GM12878 (cell line): Measurements from ENCODE around the gene TTC29. TPM values are rescaled to one million over a fixed set of nuclear protein-coding genes. Genes with fewer than 3 reads are reported as not detected.

Source experiments
- ATAC-seq: fragments of 200-7000 bp; cut with Tn5 transposase; 3 replicates; pipeline ENCODE4 v1.9.1; 2020; ENCODE audit warnings: mild to moderate bottlenecking, moderate library complexity
- BruUV-seq: library from RNA; stranded (reverse); fragments of 400-500 nt; replicated peaks from 2 replicates; lab custom pipeline; 2021; lab: Mats Ljungman, UMichigan
- CTCF ChIA-PET: fragments of 300-600 bp; sonication (Branson Sonifier 250); formaldehyde crosslinking; extraction: SDS; loops from one replicate; lab custom pipeline; 2021; ENCODE audit warnings: inconsistent platforms; lab: Yijun Ruan, JAX
- POLR2A ChIA-PET: fragments of 350-600 bp; formaldehyde crosslinking; extraction: SDS; loops from one replicate; lab custom pipeline; 2021; ENCODE audit warnings: inconsistent platforms; lab: Charles Lee
- RAD21 ChIA-PET: fragments of 300-600 bp; sonication (Branson Sonifier 250); formaldehyde crosslinking; loops from one replicate; lab custom pipeline; 2023; ENCODE audit warnings: antibody characterized with exemption; ENCODE audit not compliant: unreplicated experiment; lab: Charles Lee
- SMC1A ChIA-PET: fragments of 300-600 bp; sonication (Branson Sonifier 250); formaldehyde crosslinking; loops from one replicate; lab custom pipeline; 2023; ENCODE audit not compliant: unreplicated experiment, uncharacterized antibody; lab: Charles Lee
- DNase-seq: peaks from one replicate; pipeline ENCODE4 v3.0.0-alpha.2; 2011; ENCODE audit warnings: low read depth, low spot score
- FAIRE-seq: peaks from 3 replicates; lab custom pipeline; 2011; peaks lifted over from hg19 to GRCh38; lab: Jason Lieb, UNC
- H2AFZ ChIP-seq: 2 replicates; pipeline ENCODE4 v1.6.0; 2011; ENCODE audit warnings: low read depth, low read length, control low read depth; ENCODE audit not compliant: control insufficient read depth
- H3K27ac ChIP-seq: 2 replicates; pipeline ENCODE4 v1.5.1; 2011; ENCODE audit warnings: control low read depth; ENCODE audit not compliant: control insufficient read depth, insufficient read depth
- H3K27me3 ChIP-seq, 2 experiments: replicated peaks in 1 of 2; 2 replicates each; pipeline versions ENCODE4 v1.6.0 to v1.6.1; 2011; ENCODE audit warnings: low read length in 1 of 2; ENCODE audit not compliant: control insufficient read depth in 2 of 2, insufficient read depth in 2 of 2
- H3K36me3 ChIP-seq, 2 experiments: 2 replicates each; pipeline ENCODE4 v1.5.1; 2011; ENCODE audit warnings: low read length in 1 of 2; ENCODE audit not compliant: control insufficient read depth in 2 of 2, insufficient read depth in 2 of 2
- H3K4me1 ChIP-seq: 2 replicates; pipeline ENCODE4 v1.6.1; 2011; ENCODE audit warnings: mild to moderate bottlenecking, low read length, moderate library complexity, mixed read lengths; ENCODE audit not compliant: control insufficient read depth, insufficient read depth
- H3K4me2 ChIP-seq: 2 replicates; pipeline ENCODE4 v1.6.0; 2011; ENCODE audit warnings: control low read depth; ENCODE audit not compliant: control insufficient read depth, insufficient read depth
- H3K4me3 ChIP-seq: fragments of 200-600 bp; sonication (generic); 2 replicates; pipeline ENCODE4 v1.5.1; 2016
- H3K79me2 ChIP-seq: 2 replicates; pipeline ENCODE4 v1.6.0; 2011; ENCODE audit warnings: low read length; ENCODE audit not compliant: control insufficient read depth, insufficient read depth
- H3K9ac ChIP-seq: 2 replicates; pipeline ENCODE4 v1.8.0; 2011; ENCODE audit warnings: low read length, control low read depth, mixed read lengths; ENCODE audit not compliant: control insufficient read depth, insufficient read depth
- H3K9me3 ChIP-seq: replicated peaks from 3 replicates; pipeline ENCODE4 v1.5.1; 2011; ENCODE audit warnings: mild to moderate bottlenecking, low read length; ENCODE audit not compliant: control insufficient read depth, insufficient read depth
- H4K20me1 ChIP-seq: 2 replicates; pipeline ENCODE4 v1.6.0; 2011; ENCODE audit not compliant: control insufficient read depth, insufficient read depth
- BCL11A ChIP-seq: IDR thresholded peaks from 2 replicates; pipeline ENCODE4 v1.6.1; 2011; ENCODE audit warnings: low read depth, low read length
- DPF2 ChIP-seq: fragments of 450-650 bp; IDR thresholded peaks from 2 replicates; pipeline ENCODE4 v1.6.1; 2017; ENCODE audit warnings: mild to moderate bottlenecking
- FOXK2 ChIP-seq: fragments of 450-650 bp; IDR thresholded peaks from 2 replicates; pipeline ENCODE4 v1.6.1; 2017; ENCODE audit warnings: mild to moderate bottlenecking, moderate library complexity
- HCFC1 ChIP-seq: fragments of 150-350 bp; IDR thresholded peaks from 2 replicates; pipeline ENCODE4 v1.6.1; 2014; ENCODE audit warnings: low read length
- HDGF ChIP-seq: fragments of 450-650 bp; IDR thresholded peaks from 2 replicates; pipeline ENCODE4 v1.6.1; 2016; ENCODE audit warnings: antibody characterized with exemption
- IKZF2 ChIP-seq, 2 experiments: fragments of 450-650 bp; IDR thresholded peaks; 2 replicates each; pipeline ENCODE4 v1.6.1; 2017; ENCODE audit warnings: mild to moderate bottlenecking in 2 of 2, moderate library complexity in 2 of 2
- KLF5 ChIP-seq: fragments of 450-650 bp; IDR thresholded peaks from 2 replicates; pipeline ENCODE4 v1.6.1; 2014; ENCODE audit warnings: mild to moderate bottlenecking; ENCODE audit not compliant: partially characterized antibody
- LARP7 ChIP-seq: fragments of 450-650 bp; IDR thresholded peaks from 2 replicates; pipeline ENCODE4 v1.6.1; 2017; ENCODE audit warnings: mild to moderate bottlenecking
- MEF2B ChIP-seq: fragments of 450-650 bp; IDR thresholded peaks from 2 replicates; pipeline ENCODE4 v1.6.1; 2018; ENCODE audit warnings: mild to moderate bottlenecking, moderate library complexity; ENCODE audit not compliant: partially characterized antibody, poor library complexity, severe bottlenecking
- NRF1 ChIP-seq: conservative IDR thresholded peaks from 2 replicates; pipeline ENCODE4 v1.6.1; 2011; ENCODE audit warnings: mild to moderate bottlenecking, low read depth, low read length, improper control_type of control experiment
- RUNX3 ChIP-seq: IDR thresholded peaks from 2 replicates; pipeline ENCODE4 v1.6.1; 2012; ENCODE audit warnings: low read length, inconsistent platforms
- SUZ12 ChIP-seq: fragments of 200-600 bp; sonication (generic); IDR thresholded peaks from one replicate; pipeline ENCODE4 v1.6.1; 2018; ENCODE audit warnings: antibody characterized with exemption, mild to moderate bottlenecking; ENCODE audit not compliant: unreplicated experiment
- TCF12 ChIP-seq: IDR thresholded peaks from 2 replicates; pipeline ENCODE4 v1.6.1; 2011; ENCODE audit warnings: low read depth, mild to moderate bottlenecking, low read length
- ZZZ3 ChIP-seq: IDR thresholded peaks from 2 replicates; pipeline ENCODE4 v1.6.1; 2011; ENCODE audit warnings: low read depth; ENCODE audit not compliant: control insufficient read depth, insufficient read length
- WGBS: methylation state at CpG from one replicate; pipeline ENCODE4 v1.1.6; 2016; ENCODE audit warnings: low lambda C conversion rate; ENCODE audit not compliant: insufficient replicate concordance, insufficient coverage; ENCODE audit errors: missing lambda C conversion rate; 5-methylcytosine and 5-hydroxymethylcytosine counted together
- in situ Hi-C: fragments of 300-500 bp; cut with MboI; formaldehyde crosslinking; loops from 9 replicates; pipeline ENCODE4 v1.14.3; 2018; ENCODE audit warnings: mixed read lengths
- intact Hi-C: fragments of 100-400 bp; cut with micrococcal nuclease; formaldehyde crosslinking; loops from one replicate; pipeline ENCODE4 v1.14.2; 2022; ENCODE audit not compliant: unreplicated experiment
- polyA plus RNA-seq, 11 experiments: library from polyadenylated mRNA; depleted of rRNA in 4 of 11; unstranded in 6 of 11; stranded (reverse) in 5 of 11; fragments of >200 nt; fragmentation: Nextera tagmentation in 4 of 11; fragmentation: Illumina TruSeq in 1 of 11; extraction: Ambion mirVana in 4 of 11; extraction: Trizol in 1 of 11; gene quantifications; 1 replicate in 1 of 11; 2 replicates in 10 of 11; pipeline versions ENCODE4 v1.2.1 to v1.2.3, GENCODE V29; 2011 to 2016; ENCODE audit warnings: inconsistent platforms in 2 of 11, missing spikeins in 2 of 11, low read depth in 1 of 11
- total RNA-seq, 4 experiments: library from RNA; depleted of rRNA in 3 of 4; stranded (reverse); fragments of >200 nt in 3 of 4; fragmentation: Illumina TruSeq in 1 of 4; extraction: Trizol in 1 of 4; gene quantifications; 2 replicates each; pipeline versions ENCODE4 v1.2.1 to v1.2.3, GENCODE V29; 2013 to 2021
- TF ChIP-seq, protein P1 (sequence below): fragments of 450-650 bp; IDR thresholded peaks from 2 replicates; pipeline ENCODE4 v1.6.1; 2017; ENCODE audit warnings: mild to moderate bottlenecking, moderate library complexity

Gene TTC29
- total and polyA plus RNA-seq, 10 of the 15 experiments (the other 5 are each of a cell fraction or from before 2014, with no cell fraction given) = not detected

DNA sequence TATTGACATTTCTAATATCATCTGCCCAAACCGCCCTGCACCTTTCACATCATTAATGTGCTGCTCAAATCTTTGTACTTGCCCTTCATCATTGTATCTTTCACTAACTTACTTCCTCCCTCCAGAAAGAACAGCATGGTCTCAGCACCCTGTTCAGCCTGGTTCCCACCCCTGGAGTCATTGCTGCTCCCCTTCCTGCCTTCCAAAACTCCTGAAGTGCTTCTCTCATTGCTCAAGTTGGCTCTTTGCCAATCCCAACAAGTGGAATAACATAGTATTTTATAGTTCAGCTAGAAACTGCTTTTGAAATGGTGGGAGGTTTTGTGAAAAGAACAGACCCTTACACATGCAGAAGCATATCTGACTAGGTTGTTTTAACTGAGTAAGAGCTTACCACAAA lies 14.0 kb upstream of the TTC29 start:
- no peak overlapping the region for H3K4me3 ChIP-seq
- ATAC-seq (no peak), FAIRE-seq (no peak), DNase-seq (no peak)
- no peak overlapping the region for H2AFZ ChIP-seq
- no peak overlapping the region for H3K4me2 ChIP-seq
- intact Hi-C loops (no loop called here), in situ Hi-C loops (no loop called here)
- H3K79me2 ChIP-seq = no peaks in the 10 kb centered on the region
- no peak overlapping the region for H3K27ac ChIP-seq
- H3K27me3 ChIP-seq = no peaks in the 10 kb centered on the region
- TF ChIP-seq MEF2B = no peak
- no peak for TF ChIP-seq IKZF2 (IDR thresholded peaks at IDR 0.05)
- ChIA-PET CTCF (no interaction called here), POLR2A (no interaction called here), RAD21 (interaction anchor here (1.0 kb wide), 1 partner anchor 137 kb away, joined by 3 read pairs; no protein-coding TSS in a partner anchor), SMC1A (no interaction called here)
- BruUV-seq = no TSS peak
- WGBS = 50% methylated on average over 1 of the region's 1 CpG
- no peak overlapping the region for H3K9ac ChIP-seq
- H3K36me3 ChIP-seq = no peaks in the 10 kb centered on the region
- no peaks in the 10 kb centered on the region for H3K4me1 ChIP-seq
- no peaks in the 10 kb centered on the region for H3K9me3 ChIP-seq
- H4K20me1 ChIP-seq = no peaks in the 10 kb centered on the region

DNA sequence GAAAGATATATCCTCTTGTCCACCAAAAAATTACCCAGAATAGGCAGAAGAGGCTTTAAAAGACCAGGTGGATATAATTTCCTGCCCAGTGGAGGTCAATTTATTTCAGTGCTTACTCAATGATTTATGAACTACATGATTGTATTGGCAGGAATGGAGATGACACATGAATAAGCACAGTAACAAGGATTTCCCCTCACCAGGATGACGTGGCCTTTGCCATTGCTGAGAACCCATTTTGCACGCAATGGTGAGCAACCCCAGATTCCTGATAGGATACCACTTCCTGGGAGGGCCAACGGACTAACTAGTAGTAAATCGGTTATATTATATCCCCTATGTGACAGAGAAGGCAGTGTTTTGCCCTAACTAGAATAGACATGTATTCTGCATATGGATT lies 11.6 kb upstream of the TTC29 start:
- SMC1A ChIA-PET = no interaction called here
- in situ Hi-C loops = no loop called here
- no peak for DNase-seq
- no peaks in the 10 kb centered on the region for H3K4me1 ChIP-seq
- H3K9me3 ChIP-seq = no peaks in the 10 kb centered on the region
- H4K20me1 ChIP-seq = no peaks in the 10 kb centered on the region
- FAIRE-seq = no peak
- intact Hi-C loops = no loop called here
- CTCF ChIA-PET = interaction anchor here (0.6 kb wide), 1 partner anchor 1545 kb away, joined by 5 read pairs; no protein-coding TSS in a partner anchor
- RAD21 ChIA-PET = no interaction called here
- no peaks in the 10 kb centered on the region for H3K36me3 ChIP-seq
- WGBS = 0% methylated on average over 4 of the region's 4 CpGs
- H3K27me3 ChIP-seq = no peaks in the 10 kb centered on the region
- TF ChIP-seq, protein P1, sequence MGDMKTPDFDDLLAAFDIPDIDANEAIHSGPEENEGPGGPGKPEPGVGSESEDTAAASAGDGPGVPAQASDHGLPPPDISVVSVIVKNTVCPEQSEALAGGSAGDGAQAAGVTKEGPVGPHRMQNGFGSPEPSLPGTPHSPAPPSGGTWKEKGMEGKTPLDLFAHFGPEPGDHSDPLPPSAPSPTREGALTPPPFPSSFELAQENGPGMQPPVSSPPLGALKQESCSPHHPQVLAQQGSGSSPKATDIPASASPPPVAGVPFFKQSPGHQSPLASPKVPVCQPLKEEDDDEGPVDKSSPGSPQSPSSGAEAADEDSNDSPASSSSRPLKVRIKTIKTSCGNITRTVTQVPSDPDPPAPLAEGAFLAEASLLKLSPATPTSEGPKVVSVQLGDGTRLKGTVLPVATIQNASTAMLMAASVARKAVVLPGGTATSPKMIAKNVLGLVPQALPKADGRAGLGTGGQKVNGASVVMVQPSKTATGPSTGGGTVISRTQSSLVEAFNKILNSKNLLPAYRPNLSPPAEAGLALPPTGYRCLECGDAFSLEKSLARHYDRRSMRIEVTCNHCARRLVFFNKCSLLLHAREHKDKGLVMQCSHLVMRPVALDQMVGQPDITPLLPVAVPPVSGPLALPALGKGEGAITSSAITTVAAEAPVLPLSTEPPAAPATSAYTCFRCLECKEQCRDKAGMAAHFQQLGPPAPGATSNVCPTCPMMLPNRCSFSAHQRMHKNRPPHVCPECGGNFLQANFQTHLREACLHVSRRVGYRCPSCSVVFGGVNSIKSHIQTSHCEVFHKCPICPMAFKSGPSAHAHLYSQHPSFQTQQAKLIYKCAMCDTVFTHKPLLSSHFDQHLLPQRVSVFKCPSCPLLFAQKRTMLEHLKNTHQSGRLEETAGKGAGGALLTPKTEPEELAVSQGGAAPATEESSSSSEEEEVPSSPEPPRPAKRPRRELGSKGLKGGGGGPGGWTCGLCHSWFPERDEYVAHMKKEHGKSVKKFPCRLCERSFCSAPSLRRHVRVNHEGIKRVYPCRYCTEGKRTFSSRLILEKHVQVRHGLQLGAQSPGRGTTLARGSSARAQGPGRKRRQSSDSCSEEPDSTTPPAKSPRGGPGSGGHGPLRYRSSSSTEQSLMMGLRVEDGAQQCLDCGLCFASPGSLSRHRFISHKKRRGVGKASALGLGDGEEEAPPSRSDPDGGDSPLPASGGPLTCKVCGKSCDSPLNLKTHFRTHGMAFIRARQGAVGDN = no peak
- TF ChIP-seq KLF5 (no peak), RUNX3 (no peak), BCL11A (no peak), LARP7 (no peak), NRF1 (no peak), HCFC1 (no peak), FOXK2 (no peak), SUZ12 (no peak), HDGF (no peak), ZZZ3 (no peak), DPF2 (no peak), TCF12 (no peak)
- no peak overlapping the region for H3K4me3 ChIP-seq
- no peak overlapping the region for H3K4me2 ChIP-seq
- no peak overlapping the region for H3K9ac ChIP-seq
- no peak for ATAC-seq
- H2AFZ ChIP-seq = no peak overlapping the region
- H3K79me2 ChIP-seq = no peaks in the 10 kb centered on the region
- no TSS peak for BruUV-seq
- no peak overlapping the region for H3K27ac ChIP-seq
- POLR2A ChIA-PET = no interaction called here
